Activated CD4-positive, CD25-positive, alpha-beta regulatory T cell treated with anti-CD3 and anti-CD28 coated beads, Interleukin-2, amount 50 U/mL, for 24 hours (primary cell): ENCODE measurements around the gene LGI2.
"Not testable (repeated sequence)": the region's sequence is repeated elsewhere in the genome, so short reads cannot be mapped to it uniquely, and the experiment has no call there.

Source experiments
- ATAC-seq, 2 donors: fragments of 150-1000 bp; cut with Tn5 transposase; one replicate each; pipeline ENCODE4 v1.10.0; 2021; ENCODE audit warnings: mild to moderate bottlenecking in 1 of 2, moderate library complexity in 1 of 2

The LGI2 gene

GRCh38 chr4:25030277-25031076 is at the start of gene LGI2:
LGI2 (minus strand) TSS chr4:25030946; CDS start chr4:25030693, 253 bp downstream.
- ATAC-seq = peak in 1 of 2 donors; percentile 25

GRCh38 chr4:25078523-25078922 is 47.8 kb upstream of the LGI2 start:
- ATAC-seq = no peak

- ATAC-seq = no peak
Observed at GRCh38 chr4:25076625-25077398, 46.1 kb upstream of the LGI2 start.

GRCh38 chr4:25075851-25076250 is 45.1 kb upstream of the LGI2 start:
- no peak for ATAC-seq

GRCh38 chr4:25075129-25075528 is 44.4 kb upstream of the LGI2 start:
- ATAC-seq = no peak

- ATAC-seq = no peak
Observed at GRCh38 chr4:25070545-25070944, 39.8 kb upstream of the LGI2 start.

GRCh38 chr4:25069014-25069413 is 38.3 kb upstream of the LGI2 start:
- ATAC-seq = no peak

- ATAC-seq = no peak
Observed at GRCh38 chr4:25068386-25068785, 37.6 kb upstream of the LGI2 start.

GRCh38 chr4:25065932-25066590 is 35.3 kb upstream of the LGI2 start:
- no peak for ATAC-seq

GRCh38 chr4:25065431-25065858 is 34.7 kb upstream of the LGI2 start:
- ATAC-seq = no peak

GRCh38 chr4:25064447-25064846 is 33.7 kb upstream of the LGI2 start:
- ATAC-seq = not testable (repeated sequence)

- no peak for ATAC-seq
Observed at GRCh38 chr4:25063116-25063515, 32.4 kb upstream of the LGI2 start.

- no peak for ATAC-seq
Observed at GRCh38 chr4:25062098-25062497, 31.4 kb upstream of the LGI2 start.

- no peak for ATAC-seq
Observed at GRCh38 chr4:25061602-25062001, 30.9 kb upstream of the LGI2 start.

- no peak for ATAC-seq
Observed at GRCh38 chr4:25060963-25061340, 30.2 kb upstream of the LGI2 start.

- no peak for ATAC-seq
Observed at GRCh38 chr4:25060241-25060962, 29.7 kb upstream of the LGI2 start.

- no peak for ATAC-seq
Observed at GRCh38 chr4:25059791-25060190, 29.0 kb upstream of the LGI2 start.

- ATAC-seq = no peak
Observed at GRCh38 chr4:25058796-25059195, 28.1 kb upstream of the LGI2 start.

- ATAC-seq = no peak
Observed at GRCh38 chr4:25057299-25057698, 26.6 kb upstream of the LGI2 start.

- not testable (repeated sequence) for ATAC-seq
Observed at GRCh38 chr4:25052037-25052436, 21.3 kb upstream of the LGI2 start.

- ATAC-seq = no peak
Observed at GRCh38 chr4:25051534-25051933, 20.8 kb upstream of the LGI2 start.

GRCh38 chr4:25050370-25051078 is 19.8 kb upstream of the LGI2 start:
- no peak for ATAC-seq
